ENCODE results near the gene PRRT4.

DNA sequence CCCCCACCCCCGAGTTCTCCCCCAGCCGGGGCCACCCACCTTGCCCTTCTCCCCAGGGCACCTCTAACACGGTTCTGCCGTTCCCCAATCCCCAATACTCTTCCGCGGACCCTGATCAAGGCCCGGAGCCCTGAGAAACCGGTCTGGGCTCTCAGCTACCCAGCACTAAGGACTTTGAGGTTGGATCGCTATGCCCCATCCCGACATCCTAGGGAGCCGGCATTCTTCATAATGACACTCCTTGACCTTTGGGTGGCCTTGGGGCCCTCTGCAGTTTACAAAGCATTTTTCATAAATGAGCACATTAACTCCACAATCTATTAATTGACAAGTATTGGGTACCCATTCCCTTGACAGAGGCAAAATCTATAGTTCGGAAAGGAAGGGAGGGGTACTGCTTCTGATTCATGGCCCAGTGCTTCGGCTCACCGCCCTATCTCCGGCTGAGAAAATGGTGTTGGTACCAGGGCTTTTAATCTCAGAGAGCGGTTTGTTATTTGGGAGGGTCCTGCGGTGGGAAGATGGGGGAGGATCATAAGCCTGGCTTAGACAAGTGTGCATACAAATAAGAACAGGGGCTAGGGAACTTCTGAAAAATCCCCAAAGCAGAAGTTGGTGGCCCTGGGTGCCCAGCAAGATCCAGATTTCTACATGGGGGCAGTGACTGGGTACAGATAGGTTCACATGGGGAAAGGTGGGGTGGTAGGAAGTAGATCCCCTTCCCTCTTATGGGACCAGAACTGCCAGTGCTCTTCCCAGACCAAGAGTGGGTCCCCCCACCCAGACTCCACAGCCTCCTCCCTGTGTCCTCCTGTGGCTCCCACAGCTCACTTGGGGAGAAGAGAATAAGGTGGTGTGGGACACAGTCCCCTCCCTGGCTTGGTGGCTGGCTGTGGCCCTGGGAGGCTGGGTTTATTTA, 45.1 kb upstream of the PRRT4 start:
- TF ChIP-seq CTCF (IDR thresholded peaks at IDR 0.05) (no peak), POLR2AphosphoS5 (IDR thresholded peaks at IDR 0.05) (no peak), POLR2A (IDR thresholded peaks at IDR 0.05) (no peak)

All from gastroesophageal sphincter (tissue), 3 donors.